K562 (cell line): ENCODE data around the gene MVP. TPM values are rescaled to one million over a fixed set of nuclear protein-coding genes. Genes with fewer than 3 reads are reported as not detected.

Experiments used
- DIDO1 ChIP-seq: fragments of 450-650 bp; IDR thresholded peaks from 2 replicates; pipeline ENCODE4 v1.6.1; 2016; ENCODE audit warnings: low read depth, missing biosample characterization, missing genetic modification characterization
- FOXJ3 ChIP-seq: sonication (generic); formaldehyde crosslinking; IDR thresholded peaks from 2 replicates; pipeline ENCODE4 v1.4.0; 2020; ENCODE audit warnings: mild to moderate bottlenecking, missing genetic modification reagents
- KAT7 ChIP-seq: sonication (generic); formaldehyde crosslinking; IDR thresholded peaks from 2 replicates; pipeline ENCODE4 v1.8.0; 2022; ENCODE audit warnings: missing genetic modification reagents, mild to moderate bottlenecking, borderline replicate concordance
- NRF1 ChIP-seq, 2 experiments: fragments of 450-650 bp; IDR thresholded peaks in 1 of 2; conservative IDR thresholded peaks in 1 of 2; 2 replicates each; pipeline ENCODE4 v1.6.1; 2014; ENCODE audit warnings: mild to moderate bottlenecking in 2 of 2
- SPI1 ChIP-seq: IDR thresholded peaks from 2 replicates; pipeline ENCODE4 v1.6.1; 2011; ENCODE audit warnings: low read depth, low read length, control low read depth, borderline replicate concordance
- ZBTB9 ChIP-seq: fragments of 450-650 bp; formaldehyde crosslinking; IDR thresholded peaks from 2 replicates; pipeline ENCODE4 v1.4.0; 2020; ENCODE audit warnings: mild to moderate bottlenecking, moderate library complexity
- polyA plus RNA-seq, 8 experiments: library from polyadenylated mRNA; depleted of rRNA in 4 of 8; stranded (reverse) in 5 of 8; unstranded in 3 of 8; fragments of >200 nt; fragmentation: Nextera tagmentation in 2 of 8; fragmentation: Illumina TruSeq in 1 of 8; extraction: Ambion mirVana in 2 of 8; extraction: Trizol in 1 of 8; gene quantifications; 2 replicates each; pipeline versions ENCODE4 v1.2.1 to v1.2.3, GENCODE V29; 2011 to 2014; ENCODE audit warnings: inconsistent platforms in 1 of 8, missing spikeins in 1 of 8
- total RNA-seq, 7 experiments: library from RNA; depleted of rRNA in 6 of 7; stranded (reverse); fragments of >200 nt in 6 of 7; fragmentation: Illumina TruSeq in 2 of 7; extraction: Trizol in 2 of 7; gene quantifications; 2 replicates each; pipeline versions ENCODE4 v1.2.1 to v1.2.3, GENCODE V29; 2011 to 2021; ENCODE audit warnings: low replicate concordance in 1 of 7
- TF ChIP-seq, protein P1 (sequence below), 2 experiments: fragments of 150-350 bp in 1 of 2; IDR thresholded peaks; 2 replicates each; pipeline ENCODE4 v1.6.1; 2012 to 2016; ENCODE audit warnings: low read depth in 2 of 2, low read length in 2 of 2, mild to moderate bottlenecking in 1 of 2, moderate library complexity in 1 of 2
- TF ChIP-seq, protein P2 (sequence below): fragments of 200-800 bp; sonication (Bioruptor generic); IDR thresholded peaks from 2 replicates; pipeline ENCODE4 v1.6.1; 2016; ENCODE audit warnings: missing genetic modification characterization, missing compliant biosample characterization
- TF ChIP-seq, protein P3 (sequence below): sonication (generic); formaldehyde crosslinking; IDR thresholded peaks from 2 replicates; pipeline ENCODE4 v1.8.1; 2023; ENCODE audit warnings: missing genetic modification reagents, mild to moderate bottlenecking, borderline replicate concordance

The MVP gene
- total and polyA plus RNA-seq, 9 of the 15 experiments (the other 6 are each of a cell fraction or from before 2014, with no cell fraction given): 0.39 to 1.9 (median 0.76) TPM; not detected in 2

GRCh38 chr16:29862884-29863668, 42.8 kb downstream of the MVP start, which contains the start of gene CDIPT (continued):
- no peak for TF ChIP-seq ZBTB9 (CRISPR knock-in tag)
- TF ChIP-seq, protein P1, sequence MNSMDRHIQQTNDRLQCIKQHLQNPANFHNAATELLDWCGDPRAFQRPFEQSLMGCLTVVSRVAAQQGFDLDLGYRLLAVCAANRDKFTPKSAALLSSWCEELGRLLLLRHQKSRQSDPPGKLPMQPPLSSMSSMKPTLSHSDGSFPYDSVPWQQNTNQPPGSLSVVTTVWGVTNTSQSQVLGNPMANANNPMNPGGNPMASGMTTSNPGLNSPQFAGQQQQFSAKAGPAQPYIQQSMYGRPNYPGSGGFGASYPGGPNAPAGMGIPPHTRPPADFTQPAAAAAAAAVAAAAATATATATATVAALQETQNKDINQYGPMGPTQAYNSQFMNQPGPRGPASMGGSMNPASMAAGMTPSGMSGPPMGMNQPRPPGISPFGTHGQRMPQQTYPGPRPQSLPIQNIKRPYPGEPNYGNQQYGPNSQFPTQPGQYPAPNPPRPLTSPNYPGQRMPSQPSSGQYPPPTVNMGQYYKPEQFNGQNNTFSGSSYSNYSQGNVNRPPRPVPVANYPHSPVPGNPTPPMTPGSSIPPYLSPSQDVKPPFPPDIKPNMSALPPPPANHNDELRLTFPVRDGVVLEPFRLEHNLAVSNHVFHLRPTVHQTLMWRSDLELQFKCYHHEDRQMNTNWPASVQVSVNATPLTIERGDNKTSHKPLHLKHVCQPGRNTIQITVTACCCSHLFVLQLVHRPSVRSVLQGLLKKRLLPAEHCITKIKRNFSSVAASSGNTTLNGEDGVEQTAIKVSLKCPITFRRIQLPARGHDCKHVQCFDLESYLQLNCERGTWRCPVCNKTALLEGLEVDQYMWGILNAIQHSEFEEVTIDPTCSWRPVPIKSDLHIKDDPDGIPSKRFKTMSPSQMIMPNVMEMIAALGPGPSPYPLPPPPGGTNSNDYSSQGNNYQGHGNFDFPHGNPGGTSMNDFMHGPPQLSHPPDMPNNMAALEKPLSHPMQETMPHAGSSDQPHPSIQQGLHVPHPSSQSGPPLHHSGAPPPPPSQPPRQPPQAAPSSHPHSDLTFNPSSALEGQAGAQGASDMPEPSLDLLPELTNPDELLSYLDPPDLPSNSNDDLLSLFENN (IDR thresholded peaks at IDR 0.05; ENCODE audit: low read depth in 2 of 2, low read length in 2 of 2): no peak
- peak; percentile 81 to 82 for TF ChIP-seq NRF1 (conservative IDR thresholded peaks at IDR 0.05 in 1 of 2, IDR thresholded peaks at IDR 0.05 in 1 of 2)
- TF ChIP-seq KAT7 (CRISPR knock-in tag): no peak
- TF ChIP-seq, protein P2, sequence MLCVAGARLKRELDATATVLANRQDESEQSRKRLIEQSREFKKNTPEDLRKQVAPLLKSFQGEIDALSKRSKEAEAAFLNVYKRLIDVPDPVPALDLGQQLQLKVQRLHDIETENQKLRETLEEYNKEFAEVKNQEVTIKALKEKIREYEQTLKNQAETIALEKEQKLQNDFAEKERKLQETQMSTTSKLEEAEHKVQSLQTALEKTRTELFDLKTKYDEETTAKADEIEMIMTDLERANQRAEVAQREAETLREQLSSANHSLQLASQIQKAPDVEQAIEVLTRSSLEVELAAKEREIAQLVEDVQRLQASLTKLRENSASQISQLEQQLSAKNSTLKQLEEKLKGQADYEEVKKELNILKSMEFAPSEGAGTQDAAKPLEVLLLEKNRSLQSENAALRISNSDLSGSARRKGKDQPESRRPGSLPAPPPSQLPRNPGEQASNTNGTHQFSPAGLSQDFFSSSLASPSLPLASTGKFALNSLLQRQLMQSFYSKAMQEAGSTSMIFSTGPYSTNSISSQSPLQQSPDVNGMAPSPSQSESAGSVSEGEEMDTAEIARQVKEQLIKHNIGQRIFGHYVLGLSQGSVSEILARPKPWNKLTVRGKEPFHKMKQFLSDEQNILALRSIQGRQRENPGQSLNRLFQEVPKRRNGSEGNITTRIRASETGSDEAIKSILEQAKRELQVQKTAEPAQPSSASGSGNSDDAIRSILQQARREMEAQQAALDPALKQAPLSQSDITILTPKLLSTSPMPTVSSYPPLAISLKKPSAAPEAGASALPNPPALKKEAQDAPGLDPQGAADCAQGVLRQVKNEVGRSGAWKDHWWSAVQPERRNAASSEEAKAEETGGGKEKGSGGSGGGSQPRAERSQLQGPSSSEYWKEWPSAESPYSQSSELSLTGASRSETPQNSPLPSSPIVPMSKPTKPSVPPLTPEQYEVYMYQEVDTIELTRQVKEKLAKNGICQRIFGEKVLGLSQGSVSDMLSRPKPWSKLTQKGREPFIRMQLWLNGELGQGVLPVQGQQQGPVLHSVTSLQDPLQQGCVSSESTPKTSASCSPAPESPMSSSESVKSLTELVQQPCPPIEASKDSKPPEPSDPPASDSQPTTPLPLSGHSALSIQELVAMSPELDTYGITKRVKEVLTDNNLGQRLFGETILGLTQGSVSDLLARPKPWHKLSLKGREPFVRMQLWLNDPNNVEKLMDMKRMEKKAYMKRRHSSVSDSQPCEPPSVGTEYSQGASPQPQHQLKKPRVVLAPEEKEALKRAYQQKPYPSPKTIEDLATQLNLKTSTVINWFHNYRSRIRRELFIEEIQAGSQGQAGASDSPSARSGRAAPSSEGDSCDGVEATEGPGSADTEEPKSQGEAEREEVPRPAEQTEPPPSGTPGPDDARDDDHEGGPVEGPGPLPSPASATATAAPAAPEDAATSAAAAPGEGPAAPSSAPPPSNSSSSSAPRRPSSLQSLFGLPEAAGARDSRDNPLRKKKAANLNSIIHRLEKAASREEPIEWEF (CRISPR knock-in tag): no peak
- no peak for TF ChIP-seq FOXJ3 (CRISPR knock-in tag)
- no peak; the same call in 1 of the 2 replicates for TF ChIP-seq DIDO1 (tag)
- TF ChIP-seq, protein P3, sequence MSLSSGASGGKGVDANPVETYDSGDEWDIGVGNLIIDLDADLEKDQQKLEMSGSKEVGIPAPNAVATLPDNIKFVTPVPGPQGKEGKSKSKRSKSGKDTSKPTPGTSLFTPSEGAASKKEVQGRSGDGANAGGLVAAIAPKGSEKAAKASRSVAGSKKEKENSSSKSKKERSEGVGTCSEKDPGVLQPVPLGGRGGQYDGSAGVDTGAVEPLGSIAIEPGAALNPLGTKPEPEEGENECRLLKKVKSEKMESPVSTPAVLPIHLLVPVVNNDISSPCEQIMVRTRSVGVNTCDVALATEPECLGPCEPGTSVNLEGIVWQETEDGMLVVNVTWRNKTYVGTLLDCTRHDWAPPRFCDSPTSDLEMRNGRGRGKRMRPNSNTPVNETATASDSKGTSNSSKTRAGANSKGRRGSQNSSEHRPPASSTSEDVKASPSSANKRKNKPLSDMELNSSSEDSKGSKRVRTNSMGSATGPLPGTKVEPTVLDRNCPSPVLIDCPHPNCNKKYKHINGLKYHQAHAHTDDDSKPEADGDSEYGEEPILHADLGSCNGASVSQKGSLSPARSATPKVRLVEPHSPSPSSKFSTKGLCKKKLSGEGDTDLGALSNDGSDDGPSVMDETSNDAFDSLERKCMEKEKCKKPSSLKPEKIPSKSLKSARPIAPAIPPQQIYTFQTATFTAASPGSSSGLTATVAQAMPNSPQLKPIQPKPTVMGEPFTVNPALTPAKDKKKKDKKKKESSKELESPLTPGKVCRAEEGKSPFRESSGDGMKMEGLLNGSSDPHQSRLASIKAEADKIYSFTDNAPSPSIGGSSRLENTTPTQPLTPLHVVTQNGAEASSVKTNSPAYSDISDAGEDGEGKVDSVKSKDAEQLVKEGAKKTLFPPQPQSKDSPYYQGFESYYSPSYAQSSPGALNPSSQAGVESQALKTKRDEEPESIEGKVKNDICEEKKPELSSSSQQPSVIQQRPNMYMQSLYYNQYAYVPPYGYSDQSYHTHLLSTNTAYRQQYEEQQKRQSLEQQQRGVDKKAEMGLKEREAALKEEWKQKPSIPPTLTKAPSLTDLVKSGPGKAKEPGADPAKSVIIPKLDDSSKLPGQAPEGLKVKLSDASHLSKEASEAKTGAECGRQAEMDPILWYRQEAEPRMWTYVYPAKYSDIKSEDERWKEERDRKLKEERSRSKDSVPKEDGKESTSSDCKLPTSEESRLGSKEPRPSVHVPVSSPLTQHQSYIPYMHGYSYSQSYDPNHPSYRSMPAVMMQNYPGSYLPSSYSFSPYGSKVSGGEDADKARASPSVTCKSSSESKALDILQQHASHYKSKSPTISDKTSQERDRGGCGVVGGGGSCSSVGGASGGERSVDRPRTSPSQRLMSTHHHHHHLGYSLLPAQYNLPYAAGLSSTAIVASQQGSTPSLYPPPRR (CRISPR knock-in tag): no peak
- TF ChIP-seq SPI1: no peak; the same call in 1 of the 2 replicates
